SK-N-DZ (cell line): Measurements from ENCODE around the gene CHRNE.
"Not testable (repeated sequence)": the region's sequence is repeated elsewhere in the genome, so short reads cannot be mapped to it uniquely, and the experiment has no call there.

Experiments
- DNase-seq: peaks from one replicate; pipeline ENCODE4 v3.0.0-alpha.2; 2015; ENCODE audit warnings: low spot score

CHRNE gene

DNA sequence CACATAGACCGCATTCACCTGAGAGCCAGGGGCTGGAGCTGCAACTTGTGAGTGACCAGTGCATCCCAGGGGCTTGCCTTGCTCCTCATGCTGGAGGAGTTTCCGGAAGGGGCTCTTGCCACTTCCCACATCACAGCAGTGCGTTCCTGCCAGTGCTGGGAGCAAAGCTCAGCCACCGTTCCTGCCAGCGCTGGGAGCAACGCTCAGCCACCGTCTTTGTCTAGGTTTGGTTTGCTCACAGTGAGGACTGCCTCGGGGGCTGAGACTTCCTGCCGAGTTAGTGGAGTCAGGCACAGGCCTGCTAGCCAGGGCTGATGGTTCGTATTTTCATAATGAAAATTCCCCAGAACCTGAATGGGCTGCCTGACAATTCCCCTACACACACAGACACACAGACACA is 5.4 kb upstream of the CHRNE start:
- DNase-seq: peak; percentile 44

DNA sequence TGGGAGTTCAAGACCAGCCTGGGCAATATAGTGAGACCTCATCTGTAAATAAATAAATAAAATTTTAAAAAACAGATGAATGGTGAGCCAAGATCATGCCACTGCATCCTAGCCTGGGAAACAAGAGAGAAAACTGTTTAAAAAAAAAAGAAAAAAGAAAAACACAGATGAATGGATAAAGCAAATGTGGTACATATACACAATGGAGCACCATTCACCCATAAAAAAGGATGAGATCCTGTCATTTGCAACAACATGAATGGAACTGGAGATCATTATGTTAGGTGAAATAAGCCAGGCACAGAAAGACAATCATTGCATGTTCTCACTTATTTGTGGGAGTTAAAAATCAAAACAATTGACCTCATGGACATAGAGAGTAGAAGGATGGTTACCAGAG is 3.7 kb upstream of the CHRNE start:
- DNase-seq: not testable (repeated sequence)

DNA sequence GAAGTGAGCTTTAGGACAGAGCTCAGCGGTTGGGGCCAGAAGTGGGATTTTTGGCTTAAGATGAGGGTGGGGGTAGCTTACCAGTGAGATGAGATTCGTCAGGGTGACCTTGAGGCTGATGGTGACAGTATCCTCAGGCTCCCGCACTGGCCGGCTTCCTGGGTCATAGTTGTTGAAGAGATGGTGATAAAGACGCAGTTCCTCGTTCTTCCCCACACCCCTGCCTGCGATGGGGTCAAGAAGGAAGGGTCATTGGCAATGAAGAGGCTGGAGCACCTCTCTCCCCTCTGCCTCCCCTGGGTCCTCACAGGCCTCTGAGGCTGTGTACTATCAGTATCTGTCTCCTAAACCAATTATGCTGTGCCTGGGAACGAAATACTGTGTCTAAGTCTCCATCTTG is 358 bp downstream of the CHRNE start:
- peak; percentile 60 for DNase-seq

DNA sequence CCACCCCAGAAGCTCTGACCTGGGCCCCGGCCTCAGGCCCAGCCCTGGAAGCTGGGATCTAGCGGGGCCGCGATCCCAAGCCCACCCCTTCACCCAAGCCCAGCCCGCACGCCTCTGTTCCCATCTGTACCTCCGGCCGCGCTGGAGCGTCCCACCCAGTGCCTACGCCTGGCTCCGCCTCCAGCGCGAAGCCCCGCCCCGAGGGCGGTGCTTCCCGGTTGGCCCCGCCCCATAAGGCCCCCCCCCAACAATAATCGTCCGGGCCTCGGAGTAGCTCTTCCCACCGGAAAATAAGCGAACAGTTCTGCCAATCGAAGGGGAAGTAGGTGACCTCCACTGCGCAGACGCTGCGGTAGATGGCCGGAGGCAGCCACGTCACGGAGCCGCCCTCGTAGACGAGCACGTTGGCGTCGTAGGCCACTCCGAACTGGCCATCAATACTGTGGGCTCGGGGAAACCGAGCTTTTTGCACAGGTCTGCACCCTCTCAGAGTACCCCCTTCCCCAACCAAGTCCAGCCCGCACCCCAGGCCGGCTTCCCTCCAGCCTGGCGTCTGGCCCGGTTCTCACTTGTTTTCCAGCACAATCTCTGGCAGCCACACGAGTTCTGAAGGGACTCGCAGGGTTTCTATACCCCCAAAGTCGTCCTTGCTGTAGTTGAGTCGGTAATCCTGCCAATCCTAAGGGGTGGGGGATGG is 1.1 kb downstream of the CHRNE start:
- DNase-seq: no peak

DNA sequence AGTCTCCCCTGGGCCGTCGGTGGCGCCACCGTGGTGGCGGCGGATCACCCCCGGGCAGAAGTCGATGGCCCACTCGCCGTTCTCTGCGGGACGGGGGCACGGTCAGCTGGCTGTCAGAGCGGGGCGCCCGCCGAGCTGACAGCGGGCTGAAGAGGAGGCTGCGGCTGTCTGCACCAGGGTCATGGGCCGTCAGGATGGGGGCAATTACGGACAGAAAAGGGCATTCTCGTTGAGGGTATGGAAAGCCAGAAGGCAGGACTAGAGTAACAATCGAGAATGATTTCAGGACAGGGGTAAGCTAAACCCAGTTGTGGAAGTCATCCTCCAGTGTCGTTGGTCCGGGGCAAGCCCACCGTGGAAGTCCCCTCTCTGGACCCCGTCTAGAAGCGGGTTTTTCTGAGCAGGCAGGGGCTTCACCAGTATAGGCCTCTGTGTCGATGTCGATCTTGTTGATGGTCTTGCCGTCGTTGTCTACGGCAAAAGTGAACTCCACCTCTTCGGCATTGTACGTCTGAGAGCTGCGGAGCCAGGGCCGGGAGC is 1.7 kb downstream of the CHRNE start:
- no peak for DNase-seq

DNA sequence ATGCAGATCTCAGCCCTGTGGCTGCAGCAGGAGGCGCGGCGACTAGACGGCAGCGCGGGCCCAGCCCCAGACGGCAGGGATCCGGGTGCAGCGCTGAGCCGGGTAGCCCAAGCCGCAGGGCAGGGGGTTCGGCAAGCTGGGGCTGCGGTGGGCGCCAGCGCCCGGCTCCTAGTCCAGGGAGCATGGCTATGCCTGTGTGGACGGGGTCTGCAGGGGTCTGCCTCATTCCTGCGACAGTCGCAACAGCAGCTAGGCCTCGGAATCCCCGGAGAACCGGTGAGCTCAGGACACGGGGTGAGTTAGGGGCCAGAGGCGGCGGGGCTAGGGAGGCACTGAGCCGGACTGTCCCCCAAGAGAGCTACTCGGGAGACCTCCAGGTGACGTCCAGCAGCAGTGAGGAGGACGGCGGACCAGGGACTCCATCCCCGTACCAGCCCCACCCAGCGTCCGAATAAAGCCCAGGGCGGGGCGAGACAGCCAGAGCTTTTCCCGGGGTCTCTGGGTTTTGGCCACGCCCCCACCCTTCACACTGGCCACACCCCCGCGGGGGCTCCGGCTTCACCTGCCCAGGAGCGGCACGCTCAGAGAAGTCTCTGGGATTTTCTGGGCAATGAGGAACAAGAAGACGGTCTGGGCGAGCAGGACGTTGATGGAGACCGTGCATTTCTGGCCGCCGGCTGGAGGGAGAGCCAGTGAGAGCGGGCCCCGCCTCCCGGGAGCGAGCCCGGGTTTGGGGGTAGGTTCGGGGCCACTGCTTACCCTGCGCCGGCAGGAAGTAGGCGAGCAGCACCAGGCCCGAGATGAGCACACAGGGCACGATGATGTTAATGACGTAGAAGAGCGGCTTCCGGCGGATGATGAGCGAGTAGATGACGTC is 2.4 kb downstream of the CHRNE start:
- no peak for DNase-seq

DNA sequence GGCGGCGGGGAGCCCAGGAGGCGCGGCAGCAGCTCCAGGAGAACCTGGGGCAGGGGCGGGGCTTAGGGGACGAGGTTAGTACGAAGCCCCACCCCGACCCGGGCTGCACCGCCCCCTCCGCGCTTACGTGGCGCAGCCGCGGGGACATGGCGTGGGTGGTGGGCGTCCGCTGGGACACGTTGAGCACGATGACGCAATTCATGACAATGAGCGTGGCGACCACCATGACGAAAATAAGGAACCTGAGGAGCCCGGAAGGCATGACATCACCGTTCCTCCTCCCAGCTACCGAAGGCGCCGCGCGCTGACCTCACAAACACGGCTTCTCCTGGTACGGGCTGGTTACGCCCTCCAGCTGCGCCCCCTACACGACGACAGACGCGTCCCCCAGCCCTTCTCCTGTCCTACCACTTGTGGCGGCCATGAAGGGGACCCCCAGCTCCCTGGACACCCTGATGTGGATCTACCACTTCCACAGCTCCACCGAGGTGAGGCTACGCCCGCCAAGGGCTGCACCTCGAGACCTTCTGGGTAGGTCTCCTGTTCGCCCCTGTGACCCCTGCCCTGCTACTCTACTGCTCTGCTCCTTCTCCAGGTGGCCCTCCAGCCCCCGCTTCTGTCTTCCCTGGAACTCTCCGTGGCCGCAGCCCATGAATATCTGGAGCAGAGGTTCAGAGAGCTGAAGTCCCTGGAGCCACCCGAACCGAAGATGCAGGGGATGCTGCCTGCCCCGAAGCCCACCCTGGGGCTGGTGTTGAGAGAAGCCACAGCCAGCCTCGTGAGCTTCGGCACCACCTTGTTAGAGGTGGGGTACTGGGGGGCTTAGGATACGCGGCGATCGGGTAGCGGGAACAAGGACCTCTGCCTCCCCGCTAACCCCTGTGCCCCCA is 3.3 kb downstream of the CHRNE start, which contains the start of gene C17orf107:
Gene C17orf107 (plus strand): TSS at position 196 of the 890 bp plus-strand sequence. CDS start 227 bp downstream, at position 423.
- no peak for DNase-seq

DNA sequence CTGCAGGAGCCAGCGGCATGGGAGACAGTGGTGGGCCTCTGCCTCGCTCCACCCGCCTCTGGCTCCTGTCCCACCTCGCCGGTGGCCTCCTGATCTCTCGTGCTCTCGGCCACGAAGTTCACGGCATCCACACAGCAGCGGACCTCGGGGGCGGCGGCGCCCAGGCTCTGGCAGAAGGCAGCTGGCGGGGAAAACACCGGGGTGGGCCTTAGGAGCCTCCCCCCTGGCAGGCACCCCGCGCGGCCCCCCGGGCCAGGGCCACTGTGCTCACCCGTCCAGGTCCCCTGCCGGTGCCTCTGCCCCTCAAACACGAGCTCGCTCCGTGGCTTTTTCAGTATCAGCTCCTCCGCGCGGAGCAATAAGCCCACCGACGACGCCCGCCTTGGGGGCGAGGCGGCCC is 4.0 kb downstream of the CHRNE start:
- DNase-seq: no peak

DNA sequence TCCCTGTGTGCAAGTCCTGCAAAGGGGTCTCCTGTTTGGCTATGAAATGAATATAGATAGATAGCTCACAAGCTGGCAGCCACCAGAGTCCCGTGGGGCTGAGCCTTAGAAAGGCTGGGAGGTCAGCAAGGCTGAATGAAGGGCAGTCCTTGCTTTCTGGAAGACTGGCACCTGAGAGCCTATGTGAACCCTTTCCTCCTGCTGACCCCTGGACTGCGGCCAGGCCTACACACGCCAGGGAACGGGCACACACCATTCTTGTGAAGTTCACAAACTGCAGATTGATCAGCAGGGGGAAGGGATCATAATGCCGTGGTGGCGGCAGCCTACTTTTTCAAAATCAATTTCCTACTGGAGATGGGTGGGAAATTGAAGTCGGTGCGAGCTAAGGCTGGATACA is 4.5 kb downstream of the CHRNE start:
- no peak for DNase-seq

DNA sequence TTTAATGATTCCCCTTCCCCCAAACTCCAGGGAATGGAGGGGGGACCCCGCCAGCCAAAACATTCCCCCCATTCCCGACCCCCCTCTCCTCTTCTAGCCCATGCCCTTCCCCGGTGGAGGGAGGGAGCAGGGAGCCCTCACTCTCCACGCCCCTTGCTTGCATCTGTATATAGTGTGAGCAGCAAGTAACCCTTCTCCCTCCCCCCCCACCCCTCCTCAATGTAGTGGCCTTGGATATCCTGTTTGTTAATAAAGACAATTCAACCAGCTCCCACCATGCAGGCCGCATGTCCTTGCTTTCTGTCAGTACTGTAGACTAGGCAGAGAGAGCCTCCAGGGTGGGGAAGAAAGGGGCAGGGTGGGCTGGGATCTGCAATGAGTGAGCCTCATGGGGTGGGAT is 5.1 kb downstream of the CHRNE start:
- DNase-seq: no peak

DNA sequence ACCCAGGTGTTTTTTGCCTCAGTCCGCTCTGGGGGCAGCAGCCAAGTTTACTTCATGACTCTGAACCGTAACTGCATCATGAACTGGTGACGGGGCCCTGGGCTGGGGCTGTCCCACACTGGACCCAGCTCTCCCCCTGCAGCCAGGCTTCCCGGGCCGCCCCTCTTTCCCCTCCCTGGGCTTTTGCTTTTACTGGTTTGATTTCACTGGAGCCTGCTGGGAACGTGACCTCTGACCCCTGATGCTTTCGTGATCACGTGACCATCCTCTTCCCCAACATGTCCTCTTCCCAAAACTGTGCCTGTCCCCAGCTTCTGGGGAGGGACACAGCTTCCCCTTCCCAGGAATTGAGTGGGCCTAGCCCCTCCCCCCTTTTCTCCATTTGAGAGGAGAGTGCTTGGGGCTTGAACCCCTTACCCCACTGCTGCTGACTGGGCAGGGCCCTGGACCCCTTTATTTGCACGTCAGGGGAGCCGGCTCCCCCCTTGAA is 5.7 kb downstream of the CHRNE start:
- no peak for DNase-seq

DNA sequence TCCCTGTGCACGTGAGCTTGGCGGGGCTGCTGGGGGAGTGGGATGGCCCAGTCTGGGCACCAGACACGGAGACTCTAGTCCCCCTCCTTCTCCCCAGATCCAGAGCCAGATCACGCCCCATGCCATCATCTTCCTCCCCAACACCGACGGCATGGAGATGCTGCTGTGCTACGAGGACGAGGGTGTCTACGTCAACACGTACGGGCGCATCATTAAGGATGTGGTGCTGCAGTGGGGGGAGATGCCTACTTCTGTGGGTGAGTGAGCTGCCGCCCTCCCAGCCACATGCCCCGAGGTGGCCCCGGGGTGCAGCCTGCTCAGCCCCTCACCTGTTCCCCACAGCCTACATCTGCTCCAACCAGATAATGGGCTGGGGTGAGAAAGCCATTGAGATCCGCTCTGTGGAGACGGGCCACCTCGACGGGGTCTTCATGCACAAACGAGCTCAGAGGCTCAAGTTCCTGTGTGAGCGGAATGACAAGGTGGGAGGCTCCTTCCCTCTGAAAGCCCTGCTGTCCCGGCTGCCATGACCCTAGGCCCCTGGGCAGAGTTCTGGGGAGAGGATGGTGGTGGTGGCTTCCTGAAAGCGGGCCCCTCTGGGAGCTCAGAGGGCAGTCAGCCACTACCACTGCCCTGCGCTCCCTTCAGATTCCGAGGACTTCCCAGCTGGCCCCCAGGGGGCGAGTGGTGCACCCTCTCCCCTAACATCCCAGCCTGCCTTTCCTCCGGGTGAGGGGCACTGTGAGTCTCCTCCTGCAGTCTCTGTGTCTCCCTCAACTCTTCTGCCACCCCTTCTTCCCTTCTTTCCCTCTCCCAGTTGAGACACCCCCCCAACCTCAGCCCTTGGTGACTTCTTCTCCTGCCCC is 6.3 kb downstream of the CHRNE start:
- DNase-seq: no peak

DNA sequence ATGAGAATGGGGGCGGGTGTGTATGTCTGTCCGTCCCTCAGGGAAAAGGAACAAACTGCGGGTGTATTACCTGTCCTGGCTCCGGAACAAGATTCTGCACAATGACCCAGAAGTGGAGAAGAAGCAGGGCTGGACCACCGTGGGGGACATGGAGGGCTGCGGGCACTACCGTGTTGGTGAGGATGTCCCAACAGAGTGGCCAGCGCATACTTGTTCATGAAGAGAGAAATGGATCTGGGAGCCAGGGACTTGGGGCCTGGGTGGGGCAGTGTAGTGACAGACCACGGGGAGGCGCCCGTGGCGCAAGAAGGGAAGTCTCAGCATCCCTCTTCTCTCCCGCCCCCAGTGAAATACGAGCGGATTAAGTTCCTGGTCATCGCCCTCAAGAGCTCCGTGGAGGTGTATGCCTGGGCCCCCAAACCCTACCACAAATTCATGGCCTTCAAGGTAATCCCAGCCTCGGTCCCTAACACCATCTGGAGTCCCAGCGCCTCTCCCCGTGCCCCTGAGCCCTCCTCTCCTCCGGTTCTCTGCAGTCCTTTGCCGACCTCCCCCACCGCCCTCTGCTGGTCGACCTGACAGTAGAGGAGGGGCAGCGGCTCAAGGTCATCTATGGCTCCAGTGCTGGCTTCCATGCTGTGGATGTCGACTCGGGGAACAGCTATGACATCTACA is 7.1 kb downstream of the CHRNE start:
- no peak for DNase-seq

DNA sequence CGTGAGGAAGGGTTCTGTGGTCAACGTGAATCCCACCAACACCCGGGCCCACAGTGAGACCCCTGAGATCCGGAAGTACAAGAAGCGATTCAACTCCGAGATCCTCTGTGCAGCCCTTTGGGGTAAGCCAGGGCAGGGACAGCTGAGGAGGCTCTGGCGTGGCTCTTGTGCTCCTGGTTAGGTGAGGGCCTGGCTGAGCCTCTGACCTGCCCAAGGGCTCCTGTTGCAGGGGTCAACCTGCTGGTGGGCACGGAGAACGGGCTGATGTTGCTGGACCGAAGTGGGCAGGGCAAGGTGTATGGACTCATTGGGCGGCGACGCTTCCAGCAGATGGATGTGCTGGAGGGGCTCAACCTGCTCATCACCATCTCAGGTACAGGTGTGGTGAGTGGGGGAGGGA is 7.8 kb downstream of the CHRNE start:
- no peak for DNase-seq

DNA sequence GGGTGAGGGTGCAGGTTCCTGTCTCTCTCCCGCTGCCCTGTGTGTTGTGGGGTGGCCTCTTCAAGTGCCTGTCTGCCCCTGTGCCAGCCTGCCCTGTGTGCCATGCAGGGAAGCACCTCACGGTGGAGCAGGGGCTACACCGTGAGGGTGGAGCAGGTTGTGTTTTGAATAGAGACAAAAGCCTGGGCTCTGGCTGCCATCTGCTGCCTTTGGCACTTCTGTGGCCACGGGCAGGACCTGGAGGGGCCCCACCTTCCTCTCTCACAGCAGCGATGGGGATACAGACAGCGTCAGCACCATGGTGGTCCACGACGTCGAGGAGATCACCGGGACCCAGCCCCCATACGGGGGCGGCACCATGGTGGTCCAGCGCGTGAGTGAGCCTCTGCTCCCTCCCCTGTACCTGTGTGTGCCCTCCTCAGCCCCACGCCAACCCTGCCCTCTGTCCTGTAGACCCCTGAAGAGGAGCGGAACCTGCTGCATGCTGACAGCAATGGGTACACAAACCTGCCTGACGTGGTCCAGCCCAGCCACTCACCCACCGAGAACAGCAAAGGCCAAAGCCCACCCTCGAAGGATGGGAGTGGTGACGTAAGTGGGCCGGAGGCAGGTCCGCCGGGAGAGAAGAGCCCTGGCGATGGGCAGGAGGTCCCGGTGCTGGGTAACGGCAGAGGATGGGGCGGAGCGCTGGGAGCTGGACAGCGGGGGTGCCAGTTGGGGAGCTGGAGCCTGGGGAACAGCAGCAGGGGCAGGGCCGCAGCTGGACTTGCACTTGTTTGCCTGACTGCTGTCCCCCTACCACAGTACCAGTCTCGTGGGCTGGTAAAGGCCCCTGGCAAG is 9.0 kb downstream of the CHRNE start:
- no peak for DNase-seq

DNA sequence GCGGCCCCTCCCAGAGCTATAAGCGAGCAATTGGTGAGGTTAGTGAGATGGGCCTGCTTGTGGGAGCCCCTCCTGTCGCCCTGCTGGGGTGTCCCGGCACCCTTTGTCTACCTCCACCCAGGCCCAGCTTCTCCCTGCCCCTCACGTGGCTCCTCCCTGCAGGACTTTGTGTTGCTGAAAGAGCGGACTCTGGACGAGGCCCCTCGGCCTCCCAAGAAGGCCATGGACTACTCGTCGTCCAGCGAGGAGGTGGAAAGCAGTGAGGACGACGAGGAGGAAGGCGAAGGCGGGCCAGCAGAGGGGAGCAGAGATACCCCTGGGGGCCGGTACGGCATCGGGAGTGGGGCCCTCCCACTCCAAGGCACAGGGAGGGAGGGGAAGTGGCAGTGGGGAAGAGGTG is 9.6 kb downstream of the CHRNE start:
- DNase-seq: no peak

DNA sequence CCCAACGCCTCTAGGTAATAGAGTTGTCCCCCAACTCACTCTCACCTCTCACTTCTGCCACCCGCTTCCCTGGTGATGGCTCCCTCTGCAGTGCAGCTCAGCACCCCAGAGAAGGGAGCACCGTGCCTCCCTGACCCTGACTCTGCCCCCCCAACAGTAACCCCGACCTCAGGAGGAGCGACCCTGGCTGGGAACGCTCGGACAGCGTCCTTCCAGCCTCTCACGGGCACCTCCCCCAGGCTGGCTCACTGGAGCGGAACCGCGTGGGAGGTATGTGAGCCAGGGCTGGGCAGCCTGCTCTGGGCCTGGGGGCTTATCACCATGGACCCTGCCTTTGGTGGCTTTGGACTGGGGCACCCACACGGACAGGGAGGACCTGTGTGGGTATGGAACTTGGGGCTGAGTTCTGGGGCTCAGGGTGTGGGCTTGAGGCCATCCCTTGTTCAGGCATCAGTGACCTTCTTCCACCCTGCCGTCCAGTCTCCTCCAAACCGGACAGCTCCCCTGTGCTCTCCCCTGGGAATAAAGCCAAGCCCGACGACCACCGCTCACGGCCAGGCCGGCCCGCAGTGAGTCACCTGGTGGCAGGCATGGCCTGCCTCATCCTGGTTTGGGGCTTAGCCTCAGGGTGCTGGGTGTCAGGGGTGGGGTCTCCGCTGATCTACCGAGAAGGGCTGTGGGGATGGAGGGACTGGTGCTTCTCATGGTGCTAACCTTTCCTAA is 10.2 kb downstream of the CHRNE start:
- DNase-seq: no peak
